Suppressor macrophage (primary cell): ENCODE results near the gene EXOC6.

Experiments used
- DNase-seq, 4 experiments: peaks; one replicate each; pipeline ENCODE4 v3.0.0-alpha.2; 2020 to 2022

Gene EXOC6

DNA sequence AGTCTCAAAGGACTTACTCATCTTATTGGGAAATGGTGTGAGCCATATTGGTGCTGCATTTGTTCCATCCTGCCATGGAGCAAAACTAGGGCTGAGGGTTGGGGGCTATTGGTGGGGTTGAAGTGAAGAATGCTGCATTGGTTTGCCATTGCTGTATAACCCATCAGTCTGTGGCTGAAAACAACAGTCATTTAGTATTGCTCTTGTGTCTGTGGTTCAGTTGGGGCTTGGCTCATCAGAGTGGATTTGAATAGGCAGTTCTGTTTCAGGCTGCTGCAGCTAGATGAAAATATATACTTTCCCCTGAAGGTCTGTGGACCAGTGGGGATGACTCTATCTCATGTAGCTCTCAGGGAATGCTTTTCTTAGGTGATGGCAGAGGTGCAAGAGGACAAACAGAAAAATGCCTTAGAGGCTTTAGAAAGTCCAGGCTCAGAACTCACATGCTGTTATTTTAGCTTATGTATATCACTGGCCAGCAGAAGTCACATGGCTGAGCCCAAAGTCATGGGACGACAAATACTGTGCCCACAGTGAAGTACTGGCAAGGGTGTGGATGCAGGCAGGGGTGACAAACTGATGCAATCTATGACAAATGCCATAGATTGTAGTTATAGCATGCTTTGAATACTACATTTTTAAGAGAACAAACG, 15.2 kb upstream of the EXOC6 start:
- DNase-seq: peak in 3 of 4 experiments; percentile 30 to 41 (median 39)

- no peak for DNase-seq
These were observed 14.0 kb upstream of the EXOC6 start for GRCh38 chr10:92834331-92834730.

GRCh38 chr10:92834986-92835385, 13.3 kb upstream of the EXOC6 start:
- no peak for DNase-seq

DNA sequence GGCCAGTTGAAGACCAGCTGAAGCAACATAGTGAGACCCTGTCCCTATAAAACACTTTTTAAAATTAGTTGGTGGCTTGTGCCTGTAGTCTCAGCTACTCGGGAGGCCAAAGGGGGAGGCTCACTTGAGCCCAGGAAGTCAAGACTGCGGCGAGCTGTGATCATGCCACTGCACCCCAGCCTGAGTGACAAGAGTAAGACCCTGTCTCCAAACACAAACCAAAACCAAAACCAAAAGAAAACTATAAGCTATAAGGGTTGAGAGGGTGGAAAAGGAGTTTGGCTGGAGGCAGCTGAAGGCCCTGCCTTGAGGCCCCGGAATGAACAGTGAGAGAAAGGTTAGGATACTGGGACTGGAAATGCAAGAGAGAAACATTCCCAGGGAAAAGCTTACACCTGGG, 10.9 kb upstream of the EXOC6 start:
- no peak for DNase-seq

- peak; percentile 64 to 81 (median 70) for DNase-seq
These were observed 8.9 kb upstream of the EXOC6 start for GRCh38 chr10:92839191-92840085.

GRCh38 chr10:92844746-92845145, 3.6 kb upstream of the EXOC6 start:
- no peak for DNase-seq

- DNase-seq: peak; percentile 43 to 77 (median 65)
These were observed 2.4 kb upstream of the EXOC6 start for GRCh38 chr10:92845921-92846320.

DNA sequence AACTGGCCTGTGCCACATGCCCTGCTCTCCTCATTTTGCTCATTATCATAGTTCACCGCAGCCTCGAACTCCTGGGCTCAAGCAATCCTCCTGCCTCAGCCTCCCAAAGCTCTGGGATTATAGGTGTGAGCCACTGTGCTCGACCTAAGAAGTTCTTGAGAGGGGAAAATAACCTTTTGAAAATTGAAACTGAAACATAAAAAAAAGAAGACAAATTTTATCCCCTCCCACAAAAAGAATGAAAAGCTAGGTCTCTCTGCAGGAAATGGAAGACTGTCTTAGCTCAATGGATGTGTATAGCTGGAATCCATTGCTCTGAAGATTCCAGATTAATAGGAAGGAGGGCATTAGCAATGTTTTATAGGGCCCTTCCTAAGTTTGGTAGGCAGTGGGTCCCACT, 2.0 kb upstream of the EXOC6 start:
- DNase-seq: no peak

DNA sequence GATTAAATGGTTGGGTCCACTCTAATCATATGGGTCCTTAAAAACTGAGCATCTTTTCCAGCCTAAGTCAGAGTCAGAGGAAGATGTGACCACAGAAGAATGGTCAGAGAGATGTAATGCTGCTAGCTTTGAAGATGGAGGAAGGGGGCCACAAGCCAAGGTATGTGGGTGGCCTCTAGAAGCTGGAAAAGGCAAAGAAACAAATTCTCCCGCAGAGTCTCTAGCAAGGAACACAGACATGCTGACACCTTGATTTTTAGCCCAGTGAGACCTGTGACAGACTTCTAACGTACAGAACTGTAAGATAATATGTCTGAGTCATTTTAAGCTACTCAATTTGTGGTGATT, 1.5 kb upstream of the EXOC6 start:
- no peak for DNase-seq

GRCh38 chr10:92847202-92847864, 987 bp upstream of the EXOC6 start:
- DNase-seq: peak in 3 of 4 experiments; percentile 19 to 59 (median 57)

- no peak for DNase-seq
These were observed 281 bp upstream of the EXOC6 start for GRCh38 chr10:92848037-92848440.

- no peak for DNase-seq
These were observed 860 bp downstream of the EXOC6 start for GRCh38 chr10:92849234-92849525.

- peak in 1 of 4 experiments; percentile 8 for DNase-seq
These were observed 1.3 kb downstream of the EXOC6 start for GRCh38 chr10:92849576-92850090.

DNA sequence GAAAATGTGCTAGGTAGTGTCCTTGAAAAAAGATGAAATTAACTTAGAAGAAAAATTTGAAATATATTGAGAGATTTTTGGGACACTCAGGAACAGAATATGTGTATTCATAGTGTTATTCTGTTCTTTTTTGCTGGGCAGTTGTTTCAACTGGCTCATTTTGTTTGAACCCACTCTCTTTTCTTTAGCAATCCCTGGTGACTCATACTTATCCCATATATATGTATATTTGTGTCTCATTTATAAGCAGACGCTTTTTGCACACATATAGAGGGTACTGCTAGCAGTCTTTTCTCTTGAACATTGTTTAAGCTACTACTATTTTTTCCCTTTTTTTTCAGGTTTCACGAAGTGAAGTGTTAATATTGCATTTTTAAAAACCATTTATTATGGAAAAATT, 1.9 kb downstream of the EXOC6 start:
- peak in 2 of 4 experiments; percentile 52 to 55 for DNase-seq

- no peak for DNase-seq
These were observed 2.7 kb downstream of the EXOC6 start for GRCh38 chr10:92851003-92851402.

DNA sequence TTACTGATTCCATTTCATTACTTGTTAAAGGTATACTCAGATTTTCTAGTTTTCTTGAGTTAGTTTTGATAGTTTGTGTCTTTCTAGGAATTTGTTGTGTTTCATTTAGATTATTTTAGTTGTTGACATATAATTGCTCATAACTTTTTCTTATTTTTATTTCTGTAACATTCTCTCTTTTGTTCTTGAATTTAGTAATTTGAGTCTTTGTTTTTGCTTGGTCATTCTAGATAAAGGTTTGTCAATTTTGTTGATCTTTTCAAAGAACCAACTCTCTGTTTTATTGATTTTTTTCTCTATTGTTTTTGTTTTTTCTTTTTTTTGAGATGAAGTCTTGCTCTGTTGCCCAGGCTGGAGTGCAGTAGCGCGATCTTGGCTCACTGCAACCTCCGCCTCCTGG, 7.2 kb downstream of the EXOC6 start:
- DNase-seq: no peak

- peak in 1 of 4 experiments; percentile 16 for DNase-seq
These were observed 9.7 kb downstream of the EXOC6 start for GRCh38 chr10:92857904-92858514.

GRCh38 chr10:92867235-92867634, 18.9 kb downstream of the EXOC6 start:
- no peak for DNase-seq

DNA sequence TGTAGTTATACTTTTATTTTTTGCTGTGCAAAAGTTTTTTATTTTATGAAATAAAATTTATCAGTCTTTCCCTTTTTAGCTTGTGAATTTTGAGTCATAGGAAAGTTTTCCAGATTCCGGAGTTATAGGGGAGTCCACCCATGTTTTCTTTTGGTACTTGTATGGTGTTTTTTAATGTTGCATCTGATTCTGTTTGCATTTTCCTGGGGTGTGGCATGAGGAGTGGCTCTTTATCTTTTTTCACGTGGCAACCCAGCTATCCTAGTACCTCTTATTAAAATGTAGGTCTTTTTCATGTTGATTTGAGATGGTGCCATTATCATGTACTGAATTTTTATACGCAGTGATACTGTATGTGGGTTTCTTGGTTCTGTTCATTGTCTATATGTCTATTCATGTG, 19.7 kb downstream of the EXOC6 start:
- no peak for DNase-seq

DNA sequence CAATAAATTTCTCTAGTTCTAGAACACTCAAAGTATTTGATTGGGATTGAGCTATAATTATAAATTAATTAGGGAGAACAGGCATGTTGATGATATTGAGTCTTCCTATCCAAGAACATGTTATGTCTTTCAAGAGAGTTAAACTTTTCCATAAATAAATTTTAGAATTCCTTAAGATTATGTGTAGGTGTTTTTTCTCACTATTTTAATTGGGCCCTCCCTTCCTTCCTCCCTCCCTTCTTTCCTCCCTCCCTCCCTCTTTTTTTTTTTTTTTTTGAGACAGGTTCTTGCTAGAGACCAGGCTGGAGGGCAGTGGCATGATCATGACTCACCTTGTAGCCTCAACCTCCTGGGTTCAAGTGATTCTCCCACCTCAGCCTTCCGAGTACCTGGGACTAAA, 20.2 kb downstream of the EXOC6 start:
- DNase-seq: no peak

DNA sequence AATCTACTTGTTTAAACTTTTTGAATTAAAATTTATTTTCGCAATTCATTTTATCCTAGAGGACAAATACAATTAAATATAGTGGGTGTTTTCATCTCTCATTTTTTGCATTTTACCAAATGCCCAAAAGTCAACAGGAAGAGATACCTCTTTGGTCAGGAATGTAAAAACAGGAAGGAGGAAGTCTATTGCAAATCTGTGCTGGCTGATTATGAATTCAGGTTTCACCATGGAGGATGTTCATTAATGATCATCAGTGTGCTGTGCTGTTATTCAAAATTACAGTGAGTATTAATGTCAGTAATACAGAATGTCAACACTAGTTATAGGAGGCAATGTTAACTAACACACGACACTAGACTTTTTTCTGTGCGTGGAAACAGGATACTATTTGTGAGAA, 24.7 kb downstream of the EXOC6 start:
- DNase-seq: peak in 2 of 4 experiments; percentile 12 to 13

DNA sequence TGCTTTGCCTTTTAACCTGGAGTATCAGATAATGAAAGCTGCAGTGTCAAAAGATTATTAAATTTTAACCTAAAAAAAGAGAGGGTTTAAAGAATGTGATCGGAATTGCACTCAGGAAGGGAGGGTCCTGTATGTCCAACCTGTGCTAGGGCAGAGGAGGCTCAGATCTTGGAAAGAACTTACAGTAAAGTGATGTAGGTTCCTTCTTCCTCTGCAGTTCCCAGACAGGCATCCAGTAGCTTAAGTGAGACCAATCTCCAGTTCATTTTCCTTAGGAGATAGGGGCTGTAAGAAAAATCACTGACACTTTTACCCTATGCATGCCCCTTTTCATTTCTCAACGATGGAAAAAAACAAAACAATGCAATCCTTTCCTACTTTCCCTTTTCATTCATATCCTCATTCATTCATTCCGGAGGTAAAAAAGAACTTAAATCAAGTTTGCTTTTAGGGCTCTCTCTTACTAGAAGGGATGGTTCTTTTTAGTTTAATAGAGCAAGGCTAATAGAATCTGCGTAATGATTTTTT, 28.3 kb downstream of the EXOC6 start:
- DNase-seq: no peak
